Fibroblast of the aortic adventitia (primary cell): ENCODE measurements around the gene NUP35. TPM values are rescaled to one million over a fixed set of nuclear protein-coding genes. Genes with fewer than 3 reads are reported as not detected.
A peak's percentile ranks its signal among the peaks of the same experiment; 100 is the strongest.

Source experiments
- DNase-seq: peaks from one replicate; pipeline ENCODE4 v3.0.0-alpha.2; 2010; ENCODE audit warnings: low read depth
- H3K4me3 ChIP-seq: 2 replicates; pipeline ENCODE4 v1.5.1; 2011; ENCODE audit warnings: low read depth, mild to moderate bottlenecking, control low read depth, low read length, moderate library complexity
- CTCF ChIP-seq: IDR thresholded peaks from 2 replicates; pipeline ENCODE4 v1.5.1; 2011; ENCODE audit warnings: mild to moderate bottlenecking, low read length, control low read depth, inconsistent platforms; ENCODE audit not compliant: insufficient read depth
- total RNA-seq: library from RNA; depleted of rRNA; stranded (reverse); fragments of >200 nt; gene quantifications from 2 replicates; pipeline ENCODE4 v1.2.3, GENCODE V29; 2012; ENCODE audit warnings: low replicate concordance

Gene NUP35
- total RNA-seq, 1 donor = 22.3 TPM

- TF ChIP-seq CTCF = no peak
- DNase-seq = no peak
- no peak overlapping the region for H3K4me3 ChIP-seq
These were observed 34.9 kb upstream of the NUP35 start for GRCh38 chr2:183089192-183089851.

GRCh38 chr2:183091318-183091953 lies 32.8 kb upstream of the NUP35 start:
- H3K4me3 ChIP-seq = no peak overlapping the region
- no peak for TF ChIP-seq CTCF

DNA sequence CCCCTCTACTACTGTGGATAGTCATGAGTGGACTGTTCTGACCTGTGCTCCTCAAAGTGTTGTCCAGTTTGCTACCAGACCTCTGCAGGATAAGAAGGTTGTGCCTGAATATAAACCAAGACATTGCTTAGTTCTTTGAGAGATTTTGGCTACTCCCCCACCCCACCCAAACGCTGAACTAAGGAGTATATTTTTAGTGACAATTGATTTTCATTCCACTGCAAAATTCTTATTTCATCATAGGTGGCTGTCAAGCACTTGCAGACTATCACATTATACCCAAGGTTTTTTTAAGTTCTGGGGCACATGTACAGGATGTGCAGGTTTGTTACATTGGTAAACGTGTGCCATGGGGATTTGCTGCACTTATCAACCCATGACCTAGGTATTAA lies 32.3 kb upstream of the NUP35 start:
- no peak for DNase-seq
- no peak for TF ChIP-seq CTCF
- no peak overlapping the region for H3K4me3 ChIP-seq

More at GRCh38 chr2:183091318-183091953, 32.8 kb upstream of the NUP35 start:
- peak; percentile 6 for DNase-seq

DNA sequence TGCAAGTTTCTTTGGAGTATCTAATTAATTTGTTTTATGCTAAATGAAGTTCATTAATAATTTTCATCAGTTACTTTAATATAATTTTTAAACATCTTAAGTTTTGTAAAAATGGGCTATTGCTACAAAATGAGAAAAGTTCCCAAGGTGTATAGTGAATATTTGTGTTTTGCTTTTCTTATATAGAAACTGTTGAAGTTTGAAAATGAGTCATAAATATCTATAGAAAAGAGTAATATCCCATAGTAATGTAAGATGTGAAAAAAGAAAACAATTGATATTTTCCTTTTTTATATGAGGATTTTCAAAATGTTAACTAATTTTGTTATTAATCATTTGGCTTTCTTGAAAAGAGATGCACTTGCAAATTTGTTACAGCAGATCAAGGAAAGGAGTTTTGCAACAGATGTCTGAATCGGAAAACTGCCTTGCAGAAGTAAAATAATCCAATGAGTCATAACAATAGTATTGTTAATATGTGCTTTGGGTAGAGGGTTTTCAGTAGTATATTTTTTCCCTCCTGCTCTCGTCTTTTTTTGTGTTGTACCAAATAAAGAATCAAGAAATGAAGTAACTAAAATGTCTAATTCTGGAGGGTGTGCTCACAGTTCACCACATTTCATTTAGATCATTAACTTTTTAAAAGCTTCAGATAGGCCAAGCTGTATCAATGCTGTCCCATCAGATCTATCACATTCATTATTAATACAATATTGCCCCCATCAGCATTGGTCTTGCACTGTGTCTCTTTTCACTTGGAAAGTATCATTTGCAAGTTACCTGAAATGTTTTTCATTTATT lies 30.2 kb upstream of the NUP35 start:
- DNase-seq = peak; percentile 71
- H3K4me3 ChIP-seq = no peak overlapping the region
- TF ChIP-seq CTCF = no peak

DNA sequence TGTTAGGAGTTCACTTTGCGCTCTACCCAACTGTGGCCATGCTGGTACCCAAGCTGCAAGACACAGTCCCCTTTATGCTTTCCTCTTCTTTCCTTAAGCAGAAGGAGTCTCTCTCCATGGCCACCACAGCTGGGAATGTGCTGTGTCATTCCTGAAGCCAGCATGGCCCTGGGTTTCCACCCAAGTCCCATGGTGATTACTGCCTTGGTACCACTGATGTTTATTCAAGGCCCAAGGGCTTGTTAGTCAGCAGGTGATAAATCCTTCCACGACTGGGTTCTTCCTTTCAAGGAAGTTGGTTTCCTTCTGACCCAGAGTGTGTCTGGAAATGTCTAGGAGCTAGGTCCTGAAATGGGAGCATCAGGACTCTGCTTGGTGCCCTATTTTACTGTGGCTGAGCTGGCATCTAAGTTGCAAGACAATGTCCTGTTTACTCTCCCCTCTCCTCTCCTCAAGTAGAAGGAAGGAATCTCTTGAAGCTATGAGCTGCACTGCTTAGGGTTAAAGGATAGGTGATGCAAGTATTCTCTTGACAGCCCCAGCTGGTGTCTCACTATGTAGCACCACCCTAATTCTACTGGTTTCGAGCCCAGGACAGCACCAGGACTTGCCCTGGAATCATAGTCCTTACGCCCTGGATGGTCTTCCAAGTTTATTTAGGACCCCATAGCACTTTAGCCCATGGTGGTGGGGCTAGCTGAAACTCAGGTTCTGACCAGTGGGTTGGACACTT lies 18.7 kb upstream of the NUP35 start:
- no peak for TF ChIP-seq CTCF
- DNase-seq = peak; percentile 3
- H3K4me3 ChIP-seq = no peak overlapping the region

- TF ChIP-seq CTCF = no peak
- H3K4me3 ChIP-seq = no peak overlapping the region
- DNase-seq = no peak
These were observed 11.7 kb upstream of the NUP35 start for GRCh38 chr2:183112577-183112976.
